A549 treated with Mapracorat at 1 μM for 4 hours (cell line): Measurements from ENCODE around the gene GPBP1. TPM values are rescaled to one million over a fixed set of nuclear protein-coding genes. Genes with fewer than 3 reads are reported as not detected.

Source experiments
- total RNA-seq: library from RNA; stranded (reverse); fragments of 200-300 nt; extraction: Qiagen RNA extraction; gene quantifications from 5 replicates; pipeline ENCODE4 v1.2.3, GENCODE V29; 2022

GPBP1 gene, protein sequence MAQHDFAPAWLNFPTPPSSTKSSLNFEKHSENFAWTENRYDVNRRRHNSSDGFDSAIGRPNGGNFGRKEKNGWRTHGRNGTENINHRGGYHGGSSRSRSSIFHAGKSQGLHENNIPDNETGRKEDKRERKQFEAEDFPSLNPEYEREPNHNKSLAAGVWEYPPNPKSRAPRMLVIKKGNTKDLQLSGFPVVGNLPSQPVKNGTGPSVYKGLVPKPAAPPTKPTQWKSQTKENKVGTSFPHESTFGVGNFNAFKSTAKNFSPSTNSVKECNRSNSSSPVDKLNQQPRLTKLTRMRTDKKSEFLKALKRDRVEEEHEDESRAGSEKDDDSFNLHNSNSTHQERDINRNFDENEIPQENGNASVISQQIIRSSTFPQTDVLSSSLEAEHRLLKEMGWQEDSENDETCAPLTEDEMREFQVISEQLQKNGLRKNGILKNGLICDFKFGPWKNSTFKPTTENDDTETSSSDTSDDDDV
- 36.1 to 50.2 TPM (median 38.8 TPM) in 5 replicates for total RNA-seq

DNA sequence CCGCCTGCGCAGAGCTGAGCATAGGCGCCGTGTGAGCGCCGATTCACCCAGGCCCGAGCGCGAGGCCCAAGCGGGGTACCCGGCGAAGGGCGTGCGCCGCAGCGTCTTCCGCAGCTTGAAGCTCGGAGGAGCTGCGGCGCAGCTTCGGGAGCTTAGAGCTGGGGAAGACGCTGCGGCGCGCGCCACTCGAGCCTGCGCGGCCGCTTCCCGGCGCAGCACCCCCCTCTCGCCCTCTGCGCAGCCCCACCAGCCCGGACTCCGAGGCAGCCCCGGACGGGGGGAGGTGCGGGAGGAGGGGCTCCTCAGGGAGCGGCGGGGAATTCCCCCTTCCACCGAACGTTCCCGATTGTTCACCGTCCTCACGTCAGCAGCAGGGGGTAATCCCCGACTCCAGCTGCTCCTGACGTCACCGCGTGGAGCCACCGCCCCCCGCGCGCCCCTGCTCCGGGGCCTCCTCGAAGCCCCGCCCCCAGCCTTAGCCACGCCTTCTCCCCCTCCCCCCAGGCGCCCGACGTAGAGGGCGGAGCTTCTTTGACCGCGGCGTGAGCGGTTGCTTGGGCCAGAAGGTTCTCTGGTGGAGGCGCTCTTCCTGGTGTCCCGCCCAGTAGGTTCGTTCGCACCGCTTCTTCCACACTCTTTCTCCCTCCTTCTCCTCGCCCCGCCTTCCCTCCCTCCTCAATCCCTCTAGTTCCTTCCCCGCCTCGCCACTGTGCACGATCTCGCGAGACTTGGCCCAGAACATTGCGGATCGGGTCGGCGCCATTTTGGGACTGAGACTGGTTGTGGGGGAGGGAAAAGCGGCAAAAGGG, at the start of gene GPBP1:
Gene GPBP1, plus strand, starts transcription at position 741 of the 809 bp plus-strand sequence. CDS start 40,072 bp downstream, outside the sequence.

Other genes with a start within 250 kb of the GPBP1 start
- gene MIER3, start 221.9 kb upstream of the GPBP1 start, total RNA-seq: 7.2 to 12.4 TPM (median 10.6 TPM) in 5 replicates